Right lobe of liver (tissue), 6 donors: ENCODE results near the gene MAP4K2. TPM values are rescaled to one million over a fixed set of nuclear protein-coding genes. Genes with fewer than 3 reads are reported as not detected.

Source experiments
- ATAC-seq, 4 donors: fragments of 200-7000 bp; cut with Tn5 transposase; one replicate each; pipeline ENCODE4 v1.9.1; 2020; ENCODE audit warnings: mild to moderate bottlenecking in 4 of 4, moderate library complexity in 4 of 4
- DNase-seq, 3 donors: peaks; one replicate each; pipeline ENCODE4 v3.0.0-alpha.2; 2020
- H3K27ac ChIP-seq, 3 donors: fragments of 200-600 bp; one replicate each; pipeline ENCODE4 v1.8.0; 2022
- H3K27me3 ChIP-seq, 2 donors: fragments of 200-600 bp; one replicate each; pipeline ENCODE4 v1.8.0; 2022
- H3K36me3 ChIP-seq, 4 donors: fragments of 200-600 bp; sonication (generic) in 1 of 4; one replicate each; pipeline versions ENCODE4 v1.5.1 to v1.8.0; 2017 to 2022; ENCODE audit warnings: control low read depth in 1 of 4
- H3K4me1 ChIP-seq, 4 donors: fragments of 200-600 bp; sonication (generic) in 1 of 4; one replicate each; pipeline versions ENCODE4 v1.5.1 to v1.8.0; 2017 to 2022; ENCODE audit warnings: control low read depth in 1 of 4
- H3K4me3 ChIP-seq, 3 donors: fragments of 200-600 bp; one replicate each; pipeline ENCODE4 v1.8.0; 2022
- H3K9me3 ChIP-seq, 4 donors: fragments of 200-600 bp; sonication (generic) in 1 of 4; one replicate each; pipeline versions ENCODE4 v1.5.1 to v1.8.0; 2017 to 2022; ENCODE audit warnings: control low read depth in 1 of 4
- POLR2A ChIP-seq: fragments of 450-650 bp; IDR thresholded peaks from one replicate; pipeline ENCODE4 v1.6.1; 2017; ENCODE audit warnings: antibody characterized with exemption, mild to moderate bottlenecking
- WGBS: methylation state at CpG from one replicate; pipeline ENCODE4 v1.1.6; 2018; ENCODE audit warnings: low coverage, low lambda C conversion rate; ENCODE audit not compliant: insufficient coverage; ENCODE audit errors: missing lambda C conversion rate; 5-methylcytosine and 5-hydroxymethylcytosine counted together
- intact Hi-C, 2 donors: fragments of 100-400 bp; cut with DNase I; formaldehyde crosslinking; loops; one replicate each; pipeline versions ENCODE4 v1.11.2 to v1.14.1; 2022
- total RNA-seq, 6 experiments: library from RNA; depleted of rRNA in 2 of 6; stranded (reverse); fragments of >200 nt in 2 of 6; fragmentation: NEBNext Ultra II Directional in 3 of 6; extraction: Animal tissue kit (Norgen Biotek cat#: 25700) in 3 of 6; gene quantifications; one replicate each; pipeline versions ENCODE4 v1.1.0 to v1.2.4, GENCODE V29; 2016 to 2023
- TF ChIP-seq, protein P1 (sequence below), 4 donors: fragments of 200-600 bp in 3 of 4; fragments of 450-650 bp in 1 of 4; IDR thresholded peaks; one replicate each; pipeline versions ENCODE4 v1.5.1 to v1.8.0; 2016 to 2022; ENCODE audit warnings: antibody characterized with exemption in 4 of 4, mild to moderate bottlenecking in 2 of 4
- donor health status: DM: no; HTN: yes; CAD: no.
- donor health status: DM: no; HTN: no; CAD: no.
- donor health status: DM: no; HTN: no; CAD: no.
- donor health status: DM: no; HTN: yes; CAD: no.
- donor health status: DM: no; HTN: yes; CAD: no.

MAP4K2 gene
- total RNA-seq, 6 experiments from 2014 or later = 3.4 to 14.7 (median 4.8) TPM

DNA sequence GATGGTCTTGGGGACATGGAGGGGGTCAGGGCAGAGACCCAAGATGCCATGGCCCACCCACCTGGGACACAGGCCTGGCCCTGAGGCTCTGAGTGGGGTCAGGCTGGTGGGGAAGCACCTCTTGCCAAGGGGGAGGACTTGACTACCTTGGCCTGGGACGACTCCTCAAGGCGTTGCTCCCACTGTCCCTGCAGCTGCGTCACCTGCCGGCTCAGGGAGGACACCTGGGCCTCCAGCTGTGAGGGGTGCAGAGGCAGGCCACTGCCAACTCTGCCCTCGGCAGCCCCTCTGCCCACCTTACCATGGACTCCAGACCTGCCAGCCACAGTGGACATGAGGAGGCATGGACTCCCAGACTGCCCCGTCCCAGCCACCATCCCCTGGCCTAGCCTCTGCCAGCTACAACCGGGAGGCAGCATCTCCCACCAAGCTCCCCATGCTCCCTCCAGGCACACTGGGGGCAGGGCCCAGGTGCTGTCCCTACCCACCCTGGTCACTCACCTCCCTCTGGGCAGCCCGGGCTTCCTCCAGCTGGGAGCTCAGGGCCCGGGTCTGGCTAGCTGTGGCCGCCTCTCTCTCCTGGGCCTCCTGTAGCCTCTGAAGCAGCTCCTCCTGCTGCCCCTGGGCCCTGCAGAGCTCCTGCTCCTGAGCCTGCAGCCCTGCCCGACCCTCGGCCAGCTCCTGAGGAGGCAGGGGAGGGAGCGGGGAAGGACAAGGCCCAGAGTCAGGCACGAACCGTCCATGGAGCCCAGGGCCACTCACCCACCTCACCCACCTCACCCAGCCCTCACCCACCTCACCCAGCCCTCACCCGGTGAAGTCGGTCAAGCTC lies 32.8 kb upstream of the MAP4K2 start:
- Histone ChIP-seq H3K27me3 (no peaks in the 10 kb centered on the region), H3K36me3 (no peaks in the 10 kb centered on the region), H3K4me3 (no peak overlapping the region), H3K9me3 (no peaks in the 10 kb centered on the region), H3K27ac (no peak overlapping the region), H3K4me1 (no peaks in the 10 kb centered on the region)
- ATAC-seq = no peak
- no CpG with 5 or more reads among the region's 17 CpGs for WGBS
- DNase-seq = no peak
- TF ChIP-seq POLR2A = no peak
- TF ChIP-seq, protein P1, sequence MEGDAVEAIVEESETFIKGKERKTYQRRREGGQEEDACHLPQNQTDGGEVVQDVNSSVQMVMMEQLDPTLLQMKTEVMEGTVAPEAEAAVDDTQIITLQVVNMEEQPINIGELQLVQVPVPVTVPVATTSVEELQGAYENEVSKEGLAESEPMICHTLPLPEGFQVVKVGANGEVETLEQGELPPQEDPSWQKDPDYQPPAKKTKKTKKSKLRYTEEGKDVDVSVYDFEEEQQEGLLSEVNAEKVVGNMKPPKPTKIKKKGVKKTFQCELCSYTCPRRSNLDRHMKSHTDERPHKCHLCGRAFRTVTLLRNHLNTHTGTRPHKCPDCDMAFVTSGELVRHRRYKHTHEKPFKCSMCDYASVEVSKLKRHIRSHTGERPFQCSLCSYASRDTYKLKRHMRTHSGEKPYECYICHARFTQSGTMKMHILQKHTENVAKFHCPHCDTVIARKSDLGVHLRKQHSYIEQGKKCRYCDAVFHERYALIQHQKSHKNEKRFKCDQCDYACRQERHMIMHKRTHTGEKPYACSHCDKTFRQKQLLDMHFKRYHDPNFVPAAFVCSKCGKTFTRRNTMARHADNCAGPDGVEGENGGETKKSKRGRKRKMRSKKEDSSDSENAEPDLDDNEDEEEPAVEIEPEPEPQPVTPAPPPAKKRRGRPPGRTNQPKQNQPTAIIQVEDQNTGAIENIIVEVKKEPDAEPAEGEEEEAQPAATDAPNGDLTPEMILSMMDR (IDR thresholded peaks at IDR 0.05) = no peak
- intact Hi-C loops = loop anchor here in 1 of 2 donors (5.0 kb wide), 1 partner anchor 44 kb away; no protein-coding TSS in a partner anchor

- Histone ChIP-seq H3K27ac (no peak overlapping the region), H3K27me3 (no peaks in the 10 kb centered on the region), H3K36me3 (no peaks in the 10 kb centered on the region), H3K4me1 (no peaks in the 10 kb centered on the region), H3K9me3 (no peaks in the 10 kb centered on the region), H3K4me3 (no peak overlapping the region)
- TF ChIP-seq, protein P1 (IDR thresholded peaks at IDR 0.05) = no peak
- no peak for TF ChIP-seq POLR2A
- WGBS = 86% methylated on average over 10 of the region's 29 CpGs
- DNase-seq (no peak), ATAC-seq (no peak)
- intact Hi-C loops = loop anchor here in 1 of 2 donors (5.0 kb wide), 1 partner anchor 43 kb away; no protein-coding TSS in a partner anchor
These were observed 32.0 kb upstream of the MAP4K2 start for GRCh38 chr11:64834723-64835615.

DNA sequence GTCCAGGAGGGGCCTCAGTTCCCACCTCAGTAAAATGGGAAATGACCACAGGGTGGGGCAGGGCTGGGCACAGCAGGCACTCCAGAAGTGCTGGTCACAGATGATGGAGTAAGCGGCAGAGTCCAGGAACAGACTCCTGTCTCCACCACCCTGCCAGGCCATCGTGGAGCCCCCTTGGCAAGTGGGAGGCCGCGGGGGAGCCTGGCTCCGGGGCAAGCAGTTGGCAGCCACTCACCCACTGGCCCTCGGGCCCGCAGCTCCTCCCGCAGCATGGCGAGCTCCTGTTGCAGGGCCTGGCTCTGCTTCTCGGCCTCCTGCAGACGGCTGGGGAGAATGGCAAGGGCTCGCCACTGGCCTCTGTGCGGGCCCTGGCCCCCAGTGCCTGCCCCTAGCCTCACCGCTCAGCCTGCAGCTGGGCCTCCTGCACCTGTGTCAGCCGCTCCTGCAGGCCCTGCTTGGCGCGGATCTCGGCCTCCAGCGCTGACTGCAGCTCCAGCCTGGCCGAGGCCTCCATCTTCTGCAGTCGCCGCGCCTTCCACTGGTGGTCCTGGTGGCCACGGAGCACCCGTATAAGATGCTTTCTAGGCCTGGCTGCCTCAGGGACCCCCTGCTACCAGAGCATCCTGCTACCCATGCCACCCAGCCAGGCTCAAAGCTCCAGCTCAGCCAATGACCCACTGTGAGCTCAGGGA lies 31.2 kb upstream of the MAP4K2 start:
- H3K36me3 ChIP-seq = no peaks in the 10 kb centered on the region
- no peaks in the 10 kb centered on the region for H3K9me3 ChIP-seq
- no peaks in the 10 kb centered on the region for H3K4me1 ChIP-seq
- no peak for ATAC-seq
- no peak for TF ChIP-seq POLR2A
- TF ChIP-seq, protein P1 (IDR thresholded peaks at IDR 0.05) = no peak
- intact Hi-C loops = no loop called here
- no peak for DNase-seq
- H3K27me3 ChIP-seq = no peaks in the 10 kb centered on the region
- no CpG with 5 or more reads among the region's 25 CpGs for WGBS
- no peak overlapping the region for H3K27ac ChIP-seq
- H3K4me3 ChIP-seq = no peak overlapping the region

DNA sequence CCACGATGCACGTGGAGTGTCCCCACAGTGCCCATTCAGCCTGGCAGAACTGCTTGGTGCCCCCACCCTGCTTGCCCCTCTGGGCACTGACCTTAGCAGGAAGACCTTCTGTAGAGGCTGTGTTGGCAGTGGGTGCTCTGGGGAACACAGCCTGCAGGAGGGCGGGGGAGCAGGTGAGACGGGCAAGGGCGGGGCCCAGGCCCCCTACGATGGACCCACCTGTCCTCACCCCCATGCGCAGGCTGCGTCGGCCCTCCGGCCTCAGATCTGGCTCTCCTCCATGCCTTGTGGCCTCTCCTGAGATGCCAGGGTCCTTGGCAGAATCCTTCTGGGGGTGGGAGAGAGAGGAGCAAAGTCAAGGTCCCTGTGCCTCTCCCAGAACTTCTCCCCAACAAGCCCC lies 30.5 kb upstream of the MAP4K2 start:
- no peak for DNase-seq
- intact Hi-C loops = no loop called here

More for the DNA sequence above, 30.5 kb upstream of the MAP4K2 start:
- Histone ChIP-seq H3K27me3 (no peaks in the 10 kb centered on the region), H3K9me3 (no peaks in the 10 kb centered on the region), H3K4me3 (no peak overlapping the region), H3K4me1 (no peaks in the 10 kb centered on the region), H3K27ac (no peak overlapping the region), H3K36me3 (no peaks in the 10 kb centered on the region)
- WGBS = no CpG with 5 or more reads among the region's 10 CpGs
- no peak for ATAC-seq
- no peak for TF ChIP-seq POLR2A
- TF ChIP-seq, protein P1 (IDR thresholded peaks at IDR 0.05) = no peak
